HCT116 (cell line): ENCODE data around the gene NCKAP5. TPM values are rescaled to one million over a fixed set of nuclear protein-coding genes. Genes with fewer than 3 reads are reported as not detected.

ENCODE experiments used
- ATAC-seq: fragments of 200-7000 bp; cut with Tn5 transposase; 2 replicates; pipeline ENCODE4 v1.9.1; 2020; ENCODE audit warnings: mild to moderate bottlenecking, moderate library complexity
- BruUV-seq: library from RNA; stranded (reverse); fragments of 400-500 nt; replicated peaks from 2 replicates; lab custom pipeline; 2021; lab: Mats Ljungman, UMichigan
- CTCF ChIA-PET: fragments of 300-600 bp; sonication (Branson Sonifier 250); formaldehyde crosslinking; loops from one replicate; lab custom pipeline; 2021; ENCODE audit warnings: antibody characterized with exemption; lab: Charles Lee
- POLR2A ChIA-PET: fragments of 300-600, 350-600 bp; sonication (Branson Sonifier 250); formaldehyde crosslinking; loops from one replicate; lab custom pipeline; 2021; ENCODE audit warnings: antibody characterized with exemption; lab: Charles Lee
- RAD21 ChIA-PET, 2 experiments: fragments of 300-600 bp; sonication (Branson Sonifier 250); formaldehyde crosslinking; loops; one replicate each; lab custom pipeline; 2023; ENCODE audit warnings: low total read pairs in 2 of 2; ENCODE audit not compliant: uncharacterized antibody in 2 of 2, unreplicated experiment in 2 of 2, low non-redundant PET in 1 of 2; lab: Charles Lee
- DNase-seq: peaks from one replicate; pipeline ENCODE4 v3.0.0-alpha.2; 2010; ENCODE audit warnings: low read depth, low spot score
- H2AFZ ChIP-seq: fragments of 200-600 bp; shearing (Covaris generic), sonication (generic); 2 replicates; pipeline ENCODE4 v1.6.1; 2017; ENCODE audit warnings: low read depth, mixed run types, mixed read lengths, antibody characterized with exemption, low read length; ENCODE audit not compliant: poor library complexity, severe bottlenecking
- H3K27ac ChIP-seq: 2 replicates; pipeline ENCODE4 v1.5.1; 2012; ENCODE audit warnings: low read depth, low read length
- H3K27me3 ChIP-seq: fragments of 200-600 bp; sonication (generic); 2 replicates; pipeline ENCODE4 v1.6.1; 2016; ENCODE audit warnings: mixed run types, low read length, mixed read lengths; ENCODE audit not compliant: insufficient read depth
- H3K36me3 ChIP-seq, 2 experiments: fragments of 200-500 bp in 1 of 2; fragments of 200-600 bp in 1 of 2; sonication (Bioruptor generic) in 1 of 2; sonication (generic) in 1 of 2; 2 replicates each; pipeline versions ENCODE4 v1.5.1 to v1.6.1; 2014 to 2016; ENCODE audit warnings: low read length in 2 of 2, inconsistent platforms in 1 of 2, mixed read lengths in 1 of 2, mixed run types in 1 of 2; ENCODE audit not compliant: insufficient read depth in 2 of 2, control insufficient read depth in 1 of 2
- H3K4me1 ChIP-seq, 2 experiments: fragments of 200-600 bp in 1 of 2; sonication (generic) in 1 of 2; 2 replicates each; pipeline versions ENCODE4 v1.5.1 to v1.6.1; 2012 to 2017; ENCODE audit warnings: low read length in 2 of 2, inconsistent platforms in 1 of 2, mild to moderate bottlenecking in 1 of 2, mixed read lengths in 1 of 2, mixed run types in 1 of 2, moderate library complexity in 1 of 2; ENCODE audit not compliant: insufficient read depth in 2 of 2, control insufficient read depth in 1 of 2
- H3K4me2 ChIP-seq: fragments of 200-600 bp; sonication (generic); 2 replicates; pipeline ENCODE4 v1.6.1; 2017; ENCODE audit warnings: mixed run types, low read length, mixed read lengths
- H3K4me3 ChIP-seq, 2 experiments: fragments of 200-600 bp in 1 of 2; sonication (generic) in 1 of 2; replicated peaks in 1 of 2; 2 replicates each; pipeline ENCODE4 v1.5.1; 2011 to 2016; ENCODE audit warnings: low read length in 2 of 2, control low read depth in 1 of 2, low read depth in 1 of 2, mild to moderate bottlenecking in 1 of 2, mixed read lengths in 1 of 2, mixed run types in 1 of 2
- H3K79me2 ChIP-seq: fragments of 200-600 bp; sonication (generic); 2 replicates; pipeline ENCODE4 v1.6.1; 2017; ENCODE audit warnings: mild to moderate bottlenecking, mixed run types, low read length, moderate library complexity, mixed read lengths; ENCODE audit not compliant: insufficient read depth
- H3K9ac ChIP-seq: fragments of 200-600 bp; sonication (generic); 2 replicates; pipeline ENCODE4 v1.6.1; 2016; ENCODE audit warnings: low read length, mixed read lengths
- H3K9me2 ChIP-seq: fragments of 200-600 bp; sonication (generic), shearing (Covaris generic); 2 replicates; pipeline ENCODE4 v1.6.1; 2017; ENCODE audit warnings: mixed run types, mild to moderate bottlenecking, moderate library complexity; ENCODE audit not compliant: insufficient read depth
- H3K9me3 ChIP-seq, 2 experiments: fragments of 200-500 bp in 1 of 2; fragments of 200-600 bp in 1 of 2; sonication (Bioruptor generic) in 1 of 2; sonication (generic) in 1 of 2; 2 replicates each; pipeline ENCODE4 v1.6.1; 2014 to 2017; ENCODE audit warnings: low read length in 2 of 2, mixed read lengths in 2 of 2, inconsistent platforms in 1 of 2, low read depth in 1 of 2, mild to moderate bottlenecking in 1 of 2, mixed run types in 1 of 2, moderate library complexity in 1 of 2; ENCODE audit not compliant: control insufficient read depth in 1 of 2, insufficient read depth in 1 of 2
- H4K20me1 ChIP-seq: fragments of 200-600 bp; sonication (generic), shearing (Covaris generic); 2 replicates; pipeline ENCODE4 v1.6.1; 2017; ENCODE audit warnings: mixed run types, mild to moderate bottlenecking, moderate library complexity; ENCODE audit not compliant: insufficient read depth
- ATF3 ChIP-seq: IDR thresholded peaks from 2 replicates; pipeline ENCODE4 v1.6.1; 2012
- CBX3 ChIP-seq: IDR thresholded peaks from 2 replicates; pipeline ENCODE4 v1.6.1; 2012; ENCODE audit warnings: low read depth
- CEBPB ChIP-seq: IDR thresholded peaks from 2 replicates; pipeline ENCODE4 v1.6.1; 2012; ENCODE audit warnings: low read depth
- EGR1 ChIP-seq: IDR thresholded peaks from 2 replicates; pipeline ENCODE4 v1.6.1; 2012; ENCODE audit warnings: low read depth
- ELF1 ChIP-seq: IDR thresholded peaks from 2 replicates; pipeline ENCODE4 v1.6.1; 2012; ENCODE audit warnings: low read depth, borderline replicate concordance
- EZH2 ChIP-seq: fragments of 200-600 bp; sonication (generic); IDR thresholded peaks from 2 replicates; pipeline ENCODE4 v1.6.1; 2017; ENCODE audit warnings: antibody characterized with exemption, mixed run types
- FOSL1 ChIP-seq: IDR thresholded peaks from 2 replicates; pipeline ENCODE4 v1.6.1; 2012; ENCODE audit warnings: low read depth
- POLR2A ChIP-seq: IDR thresholded peaks from 2 replicates; pipeline ENCODE4 v1.7.0; 2011; ENCODE audit warnings: borderline replicate concordance; ENCODE audit not compliant: insufficient read depth, insufficient read length; ENCODE audit errors: extremely low read depth
- RAD21 ChIP-seq: IDR thresholded peaks from 2 replicates; pipeline ENCODE4 v1.6.1; 2012; ENCODE audit warnings: low read depth, mild to moderate bottlenecking
- REST ChIP-seq: IDR thresholded peaks from 2 replicates; pipeline ENCODE4 v1.6.1; 2012; ENCODE audit warnings: low read depth
- SIN3A ChIP-seq: IDR thresholded peaks from 2 replicates; pipeline ENCODE4 v1.6.1; 2012; ENCODE audit warnings: low read depth
- SP1 ChIP-seq: IDR thresholded peaks from 2 replicates; pipeline ENCODE4 v1.6.1; 2012; ENCODE audit warnings: low read depth
- SRF ChIP-seq: IDR thresholded peaks from 2 replicates; pipeline ENCODE4 v1.6.1; 2012; ENCODE audit warnings: low read depth
- TCF7L2 ChIP-seq: IDR thresholded peaks from 2 replicates; pipeline ENCODE4 v1.7.0; 2011; ENCODE audit warnings: borderline replicate concordance, inconsistent platforms; ENCODE audit not compliant: insufficient read depth, insufficient read length; ENCODE audit errors: extremely low read depth
- YY1 ChIP-seq: IDR thresholded peaks from 2 replicates; pipeline ENCODE4 v1.6.1; 2011; ENCODE audit warnings: low read length, low read depth, moderate library complexity, mild to moderate bottlenecking; ENCODE audit not compliant: insufficient replicate concordance; ENCODE audit errors: extremely low read depth
- ZBTB33 ChIP-seq: IDR thresholded peaks from 2 replicates; pipeline ENCODE4 v1.6.1; 2011; ENCODE audit warnings: mild to moderate bottlenecking, low read length, moderate library complexity; ENCODE audit not compliant: insufficient replicate concordance; ENCODE audit errors: extremely low read depth
- ZNF274 ChIP-seq: fragments of 200-500 bp; sonication (Bioruptor generic); IDR thresholded peaks from 2 replicates; pipeline ENCODE4 v1.6.1; 2014; ENCODE audit warnings: mild to moderate bottlenecking, low read depth, low read length, inconsistent platforms
- intact Hi-C: fragments of 100-400 bp; cut with micrococcal nuclease; formaldehyde crosslinking; loops from 2 replicates; pipeline ENCODE4 v1.10.0; 2022
- total RNA-seq: library from RNA; stranded (reverse); gene quantifications from one replicate; pipeline ENCODE4 v1.2.1, GENCODE V29; 2021; ENCODE audit not compliant: unreplicated experiment

Gene NCKAP5
- total RNA-seq, 1 experiment from 2014 or later, result 0.30 TPM

GRCh38 chr2:133045787-133046186 is 522.5 kb downstream of the NCKAP5 start:
- Histone ChIP-seq H3K27ac (no peak overlapping the region), H3K27me3 (no peaks in the 10 kb centered on the region), H3K36me3 (no peaks in the 10 kb centered on the region), H2AFZ (no peak overlapping the region), H3K4me1 (no peaks in the 10 kb centered on the region), H3K9me3 (no peaks in the 10 kb centered on the region), H3K4me2 (no peak overlapping the region), H3K4me3 (no peak overlapping the region), H3K9ac (no peak overlapping the region), H3K79me2 (no peaks in the 10 kb centered on the region)
- POLR2A ChIA-PET, result no interaction called here
- BruUV-seq, result no TSS peak
- RAD21 ChIA-PET, result no interaction called here
- ATAC-seq, result no peak
- CTCF ChIA-PET, result no interaction called here
- TF ChIP-seq ZNF274 (no peak), SRF (no peak)
- TF ChIP-seq, all 23 proteins: peak for 0
- no peaks in the 10 kb centered on the region for H4K20me1 ChIP-seq
- no peak for DNase-seq
- no peaks in the 10 kb centered on the region for H3K9me2 ChIP-seq
- intact Hi-C loops, result no loop called here

- Histone ChIP-seq H3K4me1 (no peaks in the 10 kb centered on the region), H3K9me2 (no peaks in the 10 kb centered on the region), H3K27me3 (no peaks in the 10 kb centered on the region), H2AFZ (no peak overlapping the region), H3K79me2 (no peaks in the 10 kb centered on the region), H3K4me3 (no peak overlapping the region), H3K9ac (no peak overlapping the region), H3K9me3 (no peaks in the 10 kb centered on the region), H3K4me2 (no peak overlapping the region), H3K36me3 (no peaks in the 10 kb centered on the region), H4K20me1 (no peaks in the 10 kb centered on the region), H3K27ac (no peak overlapping the region)
- CTCF ChIA-PET, result no interaction called here
- POLR2A ChIA-PET, result no interaction called here
- ATAC-seq (no peak), DNase-seq (no peak)
- no TSS peak for BruUV-seq
- RAD21 ChIA-PET, result no interaction called here
- intact Hi-C loops, result no loop called here
- TF ChIP-seq ELF1 (no peak), FOSL1 (no peak), CEBPB (no peak), EGR1 (no peak), SIN3A (no peak), ATF3 (no peak), CBX3 (no peak), YY1 (no peak), REST (no peak), RAD21 (no peak), SP1 (no peak), ZBTB33 (no peak), TCF7L2 (no peak), EZH2 (no peak), POLR2A (no peak)
Measured at GRCh38 chr2:133044556-133044955, 523.7 kb downstream of the NCKAP5 start.
